Activated CD4-positive, alpha-beta T cell treated with anti-CD3 and anti-CD28 coated beads for 48 hours (primary cell): ENCODE measurements around the gene TLX3.
"Not testable (repeated sequence)": the region's sequence is repeated elsewhere in the genome, so short reads cannot be mapped to it uniquely, and the experiment has no call there.

Experiments
- DNase-seq: peaks from one replicate; pipeline ENCODE4 v3.0.0-alpha.2; 2020

TLX3 gene

GRCh38 chr5:171308453-171309275 is at the start of gene TLX3:
Gene TLX3, plus strand, starts transcription at chr5:171309248. Its CDS starts 118 bp downstream, at chr5:171309366.
- no peak for DNase-seq

GRCh38 chr5:171261361-171261760 is 47.7 kb upstream of the TLX3 start:
- no peak for DNase-seq

GRCh38 chr5:171261904-171262303 is 47.1 kb upstream of the TLX3 start:
- DNase-seq: no peak

GRCh38 chr5:171263181-171263580 is 45.9 kb upstream of the TLX3 start:
- DNase-seq: no peak

DNA sequence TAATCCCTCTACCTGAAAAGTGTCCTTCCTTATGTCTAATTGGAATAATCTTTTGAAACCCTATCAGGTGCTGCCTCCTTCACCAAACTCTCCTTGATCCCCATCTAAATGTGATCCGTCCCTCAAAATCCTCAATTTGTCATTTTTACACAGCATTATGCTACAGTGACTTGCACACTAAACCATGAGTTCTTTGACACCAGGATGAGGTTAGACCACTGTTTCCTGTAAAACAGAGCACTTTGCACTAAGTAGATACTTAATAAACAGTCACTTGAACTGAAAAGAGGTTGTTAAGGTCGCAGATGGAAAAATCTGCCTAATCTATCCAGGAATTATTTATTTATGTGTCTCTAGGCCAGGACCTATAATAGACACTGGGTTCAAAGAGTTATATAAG is 44.2 kb upstream of the TLX3 start:
- DNase-seq: no peak

DNA sequence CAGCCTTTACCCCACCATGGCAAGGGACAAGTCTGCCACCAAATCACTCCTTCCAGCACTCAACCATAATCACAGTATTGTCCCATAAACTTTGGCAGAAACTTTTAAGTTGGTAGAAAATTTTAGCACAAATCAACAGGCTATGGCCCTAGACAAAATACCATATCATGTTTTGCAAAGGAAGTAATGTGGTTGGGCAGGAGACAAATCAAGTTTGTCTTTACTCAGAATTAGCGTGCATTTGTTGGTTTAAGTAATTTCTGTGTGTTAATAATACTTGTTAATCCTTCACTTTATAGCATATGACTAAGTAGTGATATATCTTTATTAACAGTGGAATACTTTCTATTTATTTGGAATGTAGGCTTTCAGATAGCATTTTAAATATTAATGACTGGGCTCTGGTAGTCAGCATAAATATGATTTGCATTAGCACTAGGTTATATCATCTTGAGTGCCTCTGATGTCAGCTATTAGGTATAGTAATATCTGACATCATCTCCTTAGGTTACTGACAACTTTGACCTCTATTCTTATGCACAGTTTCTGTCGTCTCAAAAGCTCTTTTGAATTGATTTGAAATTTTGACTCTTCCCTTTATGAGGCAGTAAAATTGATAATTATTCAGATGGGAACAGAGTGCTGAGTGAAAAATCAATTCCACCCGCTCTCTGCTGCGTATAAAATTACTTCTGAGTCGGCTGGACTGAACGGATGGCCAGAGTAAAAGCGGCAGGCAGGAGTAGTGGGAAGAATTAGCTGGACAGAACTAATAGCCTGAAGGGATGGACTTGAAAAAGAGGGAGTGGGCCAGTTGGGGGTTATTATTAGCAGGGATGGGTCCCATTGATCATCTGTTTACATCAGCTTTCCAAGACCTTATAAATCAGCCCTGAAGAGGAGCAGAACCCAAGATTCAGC is 40.1 kb upstream of the TLX3 start:
- DNase-seq: no peak

DNA sequence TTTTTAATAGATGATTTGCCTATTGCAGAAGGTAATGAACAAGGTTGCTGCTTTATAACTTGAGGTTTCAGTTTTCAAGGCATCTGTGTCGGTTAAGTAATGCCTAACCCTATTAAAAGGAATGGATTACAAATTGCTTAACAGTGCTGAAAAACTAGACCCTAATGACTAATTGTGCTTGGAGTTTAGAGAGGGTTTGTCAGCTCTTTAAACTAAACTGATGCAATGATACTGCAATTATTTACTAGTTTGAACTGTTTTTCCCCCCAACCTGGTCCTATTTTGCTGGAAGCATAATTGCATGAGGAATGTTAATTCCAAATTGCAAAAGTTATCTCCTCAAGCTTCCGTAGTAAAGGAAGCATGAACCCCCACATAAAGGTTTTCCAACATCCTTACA is 39.3 kb upstream of the TLX3 start:
- no peak for DNase-seq

DNA sequence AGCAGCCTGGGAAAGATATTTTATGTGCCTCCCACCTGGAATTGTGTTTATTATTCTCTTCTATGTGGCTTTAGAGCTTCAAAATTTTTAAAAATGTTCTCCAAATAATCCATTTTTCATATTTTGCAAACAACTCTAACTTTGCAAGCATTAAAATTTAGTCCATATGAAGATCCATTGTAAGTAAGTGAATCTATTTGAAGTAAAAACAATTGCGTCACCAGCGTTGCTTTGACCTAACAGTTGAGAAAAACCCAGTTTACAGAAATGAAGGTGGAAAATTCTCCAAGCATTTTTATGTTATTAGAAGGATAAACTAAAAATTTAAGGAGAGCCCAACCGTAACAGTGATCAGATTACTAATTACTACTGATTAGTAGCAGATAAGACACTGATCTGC is 38.9 kb upstream of the TLX3 start:
- DNase-seq: no peak

- DNase-seq: no peak
Observed at GRCh38 chr5:171271798-171272197, 37.2 kb upstream of the TLX3 start.

DNA sequence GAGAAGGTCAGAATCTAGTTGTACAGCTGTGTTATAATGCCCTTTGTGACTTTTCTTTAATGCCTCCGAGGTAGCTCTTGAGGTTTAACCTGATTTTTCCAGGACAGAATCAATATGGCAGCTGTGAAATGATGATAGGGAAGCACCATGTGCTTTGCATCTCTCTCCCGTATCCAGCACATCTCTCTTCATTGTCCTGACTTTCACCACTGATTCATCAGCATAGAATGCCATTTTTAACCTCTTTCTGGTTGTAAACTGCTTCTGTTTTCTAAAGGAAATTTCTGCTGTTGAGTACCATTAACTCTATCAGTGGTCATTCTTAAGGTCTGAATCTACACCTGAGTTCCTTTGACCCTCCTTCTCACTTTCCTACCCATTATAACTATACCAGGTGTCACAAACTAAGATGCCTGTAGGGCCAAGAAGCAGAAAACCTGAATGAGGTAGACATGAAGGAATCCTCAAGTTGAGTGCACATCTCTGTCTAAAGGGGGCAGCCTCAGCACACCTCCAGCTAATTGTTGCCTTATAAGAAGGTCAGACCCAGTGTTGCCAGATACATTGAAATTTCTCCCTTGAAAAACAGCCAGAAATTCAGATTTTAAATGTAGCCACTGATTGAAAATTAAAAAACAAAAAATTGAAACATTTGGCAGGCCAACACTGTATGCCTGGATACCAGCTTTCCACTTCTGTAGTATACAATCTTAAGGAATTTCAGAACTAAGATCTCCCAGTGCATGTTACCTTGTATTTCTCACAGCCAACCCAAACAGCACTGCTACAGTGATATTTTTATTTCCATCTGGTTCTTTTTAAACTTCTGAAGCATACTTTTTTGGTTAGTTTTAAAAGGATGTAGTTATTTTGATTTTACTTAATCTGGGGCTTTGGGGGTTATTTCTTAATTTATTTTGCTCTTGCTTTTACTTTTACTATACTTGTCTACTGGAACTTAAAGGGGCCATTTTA is 35.8 kb upstream of the TLX3 start:
- DNase-seq: peak; percentile 11

DNA sequence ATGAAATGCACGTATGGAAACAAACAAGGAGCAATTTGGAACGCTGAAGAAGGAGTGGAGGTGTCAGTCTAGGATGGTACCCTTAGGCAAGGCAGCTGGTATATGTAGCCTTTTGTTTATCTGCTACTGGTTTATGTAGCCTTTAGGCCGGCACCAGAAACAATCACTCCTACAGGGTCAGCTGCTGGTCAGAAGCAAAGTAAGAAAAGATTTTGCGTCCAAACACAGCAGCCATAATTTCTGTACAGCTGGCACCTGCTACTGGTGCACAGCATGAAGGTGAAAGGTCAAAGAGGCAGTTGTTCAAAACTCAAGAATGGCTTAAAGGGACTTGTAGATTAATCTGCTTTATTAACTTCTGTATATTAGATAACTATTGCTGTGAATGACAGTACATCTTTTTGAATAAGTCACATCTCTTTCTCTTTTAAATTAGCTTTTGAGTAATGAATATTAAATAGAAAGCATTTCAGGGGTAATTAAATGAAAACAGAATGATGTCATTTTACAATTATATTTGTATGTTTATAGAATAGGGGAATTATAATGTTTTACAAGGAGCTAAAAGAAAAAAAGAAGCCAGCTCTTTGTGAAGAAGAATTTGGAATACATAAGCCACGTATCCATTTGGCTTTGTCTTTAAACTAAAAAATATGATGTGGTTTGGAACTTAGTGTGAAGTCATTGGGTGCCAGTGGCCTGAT is 33.1 kb upstream of the TLX3 start:
- no peak for DNase-seq

- no peak for DNase-seq
Observed at GRCh38 chr5:171283753-171284152, 25.3 kb upstream of the TLX3 start.

DNA sequence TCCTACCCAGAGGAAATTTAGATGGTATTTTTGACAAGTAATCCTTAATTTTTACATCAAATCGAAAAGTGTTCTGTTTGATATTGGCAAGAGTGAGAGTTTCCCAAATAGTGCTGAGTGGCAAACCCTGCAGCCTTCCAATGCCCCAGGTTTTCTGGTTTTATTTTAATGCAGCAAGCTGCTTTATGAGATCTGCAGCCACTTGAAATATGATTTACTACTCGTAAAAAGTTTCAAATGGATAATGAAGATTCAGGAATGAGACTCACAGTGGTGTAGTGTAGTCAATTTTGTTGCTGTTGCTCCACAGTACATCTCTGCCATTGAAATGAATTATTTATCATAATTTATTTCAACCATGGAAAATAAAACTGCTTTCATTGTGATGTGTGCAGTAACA is 23.6 kb upstream of the TLX3 start:
- no peak for DNase-seq

- DNase-seq: no peak
Observed at GRCh38 chr5:171288066-171288465, 21.0 kb upstream of the TLX3 start.

DNA sequence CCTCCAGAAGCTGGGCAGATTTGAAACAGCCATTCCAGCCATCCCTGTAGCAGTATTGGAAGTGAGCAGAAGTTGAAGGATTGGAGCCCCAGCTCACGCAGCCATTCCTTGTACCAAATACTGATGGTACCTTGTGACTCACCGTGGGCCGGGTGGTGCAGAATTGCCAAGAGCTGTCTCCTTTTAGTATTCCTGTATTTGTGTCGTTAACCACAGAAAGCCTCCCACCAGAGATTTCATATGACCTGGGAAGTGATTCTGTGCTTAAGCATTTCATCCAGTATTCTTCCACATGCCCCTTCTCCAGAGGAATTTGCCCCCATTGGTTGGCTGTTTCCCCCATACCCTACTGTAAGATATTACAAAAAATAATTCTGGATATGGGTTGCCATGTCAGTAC is 17.7 kb upstream of the TLX3 start:
- no peak for DNase-seq

DNA sequence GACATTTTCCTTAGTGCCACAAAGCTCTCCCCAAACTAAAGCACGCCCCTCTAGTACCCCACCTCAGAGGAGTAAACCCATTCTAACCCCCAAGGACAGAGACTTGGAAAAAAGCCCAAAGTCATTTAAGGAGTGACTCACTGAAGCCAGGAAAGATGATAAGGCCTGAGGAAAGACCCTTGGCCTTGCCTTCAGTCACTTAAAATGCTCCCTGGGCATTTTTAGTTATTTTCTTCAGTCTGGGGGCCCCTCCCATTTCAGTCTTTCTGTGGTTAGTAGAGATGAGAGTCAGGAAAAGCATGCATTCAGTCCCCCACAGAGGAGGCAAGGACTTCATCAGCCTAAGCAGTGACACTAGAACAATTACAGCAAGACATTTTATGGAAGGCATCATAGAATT is 13.7 kb upstream of the TLX3 start:
- DNase-seq: no peak

DNA sequence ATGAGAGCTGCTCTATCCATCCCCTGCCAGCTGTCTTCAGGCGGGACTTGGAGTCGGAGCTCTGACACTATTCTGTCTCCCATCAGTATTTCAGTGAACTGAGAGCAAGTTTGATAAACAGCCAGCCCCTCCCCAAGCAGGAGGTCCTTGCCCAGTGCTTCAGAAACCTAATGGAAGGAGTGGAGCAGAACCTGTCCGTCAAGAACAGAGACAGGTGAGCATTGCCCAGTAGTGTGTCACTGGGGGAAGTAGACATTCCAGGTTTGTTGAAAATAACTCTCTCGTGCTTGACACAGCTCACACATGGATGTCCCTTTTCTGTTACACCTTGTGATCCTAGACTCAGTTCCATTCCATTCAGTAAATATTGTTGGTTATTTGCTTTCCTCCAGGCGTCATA is 13.2 kb upstream of the TLX3 start:
- no peak for DNase-seq

GRCh38 chr5:171297941-171298340 is 11.1 kb upstream of the TLX3 start:
- DNase-seq: not testable (repeated sequence)

GRCh38 chr5:171299228-171299627 is 9.8 kb upstream of the TLX3 start:
- no peak for DNase-seq

DNA sequence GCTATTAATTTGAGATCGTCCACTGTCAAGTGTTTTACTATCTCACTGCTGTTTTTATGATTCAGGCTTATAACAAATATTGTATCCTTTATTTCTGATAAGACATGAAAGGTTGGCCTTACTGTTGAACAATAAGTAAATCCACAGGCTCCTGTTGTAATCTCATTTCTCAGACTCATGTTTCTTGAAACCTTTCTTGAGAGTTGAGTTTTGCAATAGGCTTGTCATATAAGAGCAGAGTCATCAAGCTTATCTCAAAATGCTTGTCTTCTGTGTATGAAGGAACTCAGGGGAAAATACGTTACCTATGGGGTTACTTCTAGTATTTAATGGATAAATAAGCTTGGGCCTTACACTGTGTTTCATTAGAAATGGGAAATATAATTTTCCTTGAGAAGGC is 9.2 kb upstream of the TLX3 start:
- DNase-seq: no peak

GRCh38 chr5:171300358-171300757 is 8.7 kb upstream of the TLX3 start:
- DNase-seq: no peak

GRCh38 chr5:171306166-171306565 is 2.9 kb upstream of the TLX3 start:
- DNase-seq: no peak
